Measurements from ENCODE around the gene LSM14B. TPM values are rescaled to one million over a fixed set of nuclear protein-coding genes. Genes with fewer than 3 reads are reported as not detected.

The LSM14B gene
- total RNA-seq, 1 experiment from 2014 or later, result 73.5 TPM

DNA sequence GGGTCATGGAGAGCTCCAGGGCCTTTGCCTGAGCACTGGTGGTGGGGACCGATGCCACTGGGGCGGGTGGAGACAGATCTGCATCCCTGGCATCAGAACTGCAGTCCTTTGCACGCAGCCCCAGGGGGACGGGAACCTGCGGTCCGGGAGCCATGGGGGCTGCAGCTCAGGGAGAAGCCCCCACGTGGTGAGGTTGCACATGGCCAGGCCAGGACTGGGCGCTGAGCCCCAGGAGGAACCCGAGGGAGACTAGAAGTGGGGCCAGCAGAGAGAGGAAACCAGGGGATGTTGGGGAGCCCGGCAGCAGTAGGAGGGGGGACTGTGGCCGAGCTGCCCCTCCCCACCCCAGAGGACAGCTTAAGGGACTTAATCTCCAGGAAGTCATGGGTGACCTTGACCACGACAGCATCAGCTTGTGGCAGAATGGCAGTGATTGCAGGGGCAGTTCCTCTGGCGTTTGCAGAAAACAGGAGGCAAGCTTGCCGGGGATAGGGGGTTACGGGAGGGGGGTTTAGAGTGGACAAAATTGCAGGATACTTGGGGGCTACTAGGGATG lies 18.0 kb upstream of the LSM14B start:
- CTCF ChIA-PET, result interaction anchor here (0.5 to 0.7 kb wide), 2 partner anchors 11 to 395 kb away, joined by 3 read pairs; no protein-coding TSS in a partner anchor
- no peak for DNase-seq (ENCODE audit: low spot score)

DNA sequence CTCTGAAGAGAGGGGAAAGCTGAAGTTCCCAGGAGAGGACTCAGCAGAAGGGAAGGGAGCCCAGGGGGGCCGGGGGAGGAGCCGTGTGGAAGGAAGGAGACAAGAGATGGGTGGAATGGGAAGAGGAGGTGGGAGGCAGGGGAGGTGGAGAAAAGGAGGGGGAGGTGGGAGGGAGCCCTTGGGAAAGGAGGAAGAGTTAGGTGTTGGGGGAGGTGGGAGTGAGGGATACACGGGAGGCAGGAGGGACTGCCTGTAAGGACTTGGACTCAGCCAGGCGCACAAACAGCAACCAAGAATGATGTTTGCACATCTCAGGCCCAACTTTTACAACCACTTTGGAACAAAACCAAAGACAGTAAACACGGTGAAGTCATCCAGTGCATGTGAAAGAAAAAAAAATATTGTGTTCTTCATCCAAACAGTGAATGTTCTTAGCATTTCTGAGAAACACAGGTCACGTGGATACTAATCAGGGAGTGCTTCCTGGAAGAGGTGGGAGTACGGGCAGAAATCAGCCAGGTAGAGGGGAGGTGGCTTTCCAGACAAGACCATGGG lies 17.4 kb upstream of the LSM14B start:
- Mint-ChIP-seq H3K36me3 (peaks cover 9% of the 10 kb centered on the region), H3K9me3 (peaks cover 37% of the 10 kb centered on the region), H3K27ac (no peak overlapping the region), H3K4me1 (peaks cover 10% of the 10 kb centered on the region), H3K4me3 (no peak overlapping the region), H3K27me3 (ENCODE audit: low read depth) (peaks cover 15% of the 10 kb centered on the region)
- no peak for DNase-seq (ENCODE audit: low spot score)
- TF ChIP-seq RELA (CRISPR knock-in tag; IDR thresholded peaks at IDR 0.05; ENCODE audit: borderline replicate concordance) (no peak), ZNF263 (CRISPR knock-in tag; IDR thresholded peaks at IDR 0.05; ENCODE audit: low read depth) (no peak), NR3C1 (CRISPR knock-in tag; conservative IDR thresholded peaks at IDR 0.05; ENCODE audit: low read depth) (no peak), ATF1 (CRISPR knock-in tag; IDR thresholded peaks at IDR 0.05) (no peak), ZNF396 (CRISPR knock-in tag; IDR thresholded peaks at IDR 0.05; ENCODE audit: borderline replicate concordance) (no peak), EMX1 (CRISPR knock-in tag; IDR thresholded peaks at IDR 0.05) (no peak), ZNF317 (CRISPR knock-in tag; IDR thresholded peaks at IDR 0.05; ENCODE audit: borderline replicate concordance, low read depth) (no peak), KAT7 (CRISPR knock-in tag; IDR thresholded peaks at IDR 0.05; ENCODE audit: borderline replicate concordance) (no peak), RORB (CRISPR knock-in tag; IDR thresholded peaks at IDR 0.05) (no peak)
- TF ChIP-seq, protein P1, sequence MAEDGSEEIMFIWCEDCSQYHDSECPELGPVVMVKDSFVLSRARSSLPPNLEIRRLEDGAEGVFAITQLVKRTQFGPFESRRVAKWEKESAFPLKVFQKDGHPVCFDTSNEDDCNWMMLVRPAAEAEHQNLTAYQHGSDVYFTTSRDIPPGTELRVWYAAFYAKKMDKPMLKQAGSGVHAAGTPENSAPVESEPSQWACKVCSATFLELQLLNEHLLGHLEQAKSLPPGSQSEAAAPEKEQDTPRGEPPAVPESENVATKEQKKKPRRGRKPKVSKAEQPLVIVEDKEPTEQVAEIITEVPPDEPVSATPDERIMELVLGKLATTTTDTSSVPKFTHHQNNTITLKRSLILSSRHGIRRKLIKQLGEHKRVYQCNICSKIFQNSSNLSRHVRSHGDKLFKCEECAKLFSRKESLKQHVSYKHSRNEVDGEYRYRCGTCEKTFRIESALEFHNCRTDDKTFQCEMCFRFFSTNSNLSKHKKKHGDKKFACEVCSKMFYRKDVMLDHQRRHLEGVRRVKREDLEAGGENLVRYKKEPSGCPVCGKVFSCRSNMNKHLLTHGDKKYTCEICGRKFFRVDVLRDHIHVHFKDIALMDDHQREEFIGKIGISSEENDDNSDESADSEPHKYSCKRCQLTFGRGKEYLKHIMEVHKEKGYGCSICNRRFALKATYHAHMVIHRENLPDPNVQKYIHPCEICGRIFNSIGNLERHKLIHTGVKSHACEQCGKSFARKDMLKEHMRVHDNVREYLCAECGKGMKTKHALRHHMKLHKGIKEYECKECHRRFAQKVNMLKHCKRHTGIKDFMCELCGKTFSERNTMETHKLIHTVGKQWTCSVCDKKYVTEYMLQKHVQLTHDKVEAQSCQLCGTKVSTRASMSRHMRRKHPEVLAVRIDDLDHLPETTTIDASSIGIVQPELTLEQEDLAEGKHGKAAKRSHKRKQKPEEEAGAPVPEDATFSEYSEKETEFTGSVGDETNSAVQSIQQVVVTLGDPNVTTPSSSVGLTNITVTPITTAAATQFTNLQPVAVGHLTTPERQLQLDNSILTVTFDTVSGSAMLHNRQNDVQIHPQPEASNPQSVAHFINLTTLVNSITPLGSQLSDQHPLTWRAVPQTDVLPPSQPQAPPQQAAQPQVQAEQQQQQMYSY (CRISPR knock-in tag; IDR thresholded peaks at IDR 0.05), result no peak
- no peak; the same call in 1 of the 2 replicates for ATAC-seq
- CTCF ChIA-PET, result interaction anchor here (0.7 kb wide), 1 partner anchor 12 kb away, joined by 3 read pairs; no protein-coding TSS in a partner anchor
- POLR2A ChIA-PET, result interaction anchor here (0.9 kb wide), 1 partner anchor 39 kb away, joined by 3 read pairs; no protein-coding TSS in a partner anchor

More for the DNA sequence above, 18.0 kb upstream of the LSM14B start:
- TF ChIP-seq ZNF423 (CRISPR knock-in tag; IDR thresholded peaks at IDR 0.05), result no peak
- TF ChIP-seq KAT7 (CRISPR knock-in tag; IDR thresholded peaks at IDR 0.05; ENCODE audit: borderline replicate concordance), result no peak
- TF ChIP-seq RORB (CRISPR knock-in tag; IDR thresholded peaks at IDR 0.05), result no peak
- TF ChIP-seq NR1H2 (CRISPR knock-in tag; IDR thresholded peaks at IDR 0.05), result no peak
- TF ChIP-seq, protein P2, sequence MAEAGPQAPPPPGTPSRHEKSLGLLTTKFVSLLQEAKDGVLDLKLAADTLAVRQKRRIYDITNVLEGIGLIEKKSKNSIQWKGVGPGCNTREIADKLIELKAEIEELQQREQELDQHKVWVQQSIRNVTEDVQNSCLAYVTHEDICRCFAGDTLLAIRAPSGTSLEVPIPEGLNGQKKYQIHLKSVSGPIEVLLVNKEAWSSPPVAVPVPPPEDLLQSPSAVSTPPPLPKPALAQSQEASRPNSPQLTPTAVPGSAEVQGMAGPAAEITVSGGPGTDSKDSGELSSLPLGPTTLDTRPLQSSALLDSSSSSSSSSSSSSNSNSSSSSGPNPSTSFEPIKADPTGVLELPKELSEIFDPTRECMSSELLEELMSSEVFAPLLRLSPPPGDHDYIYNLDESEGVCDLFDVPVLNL (CRISPR knock-in tag; IDR thresholded peaks at IDR 0.05; ENCODE audit: borderline replicate concordance, low read depth), result no peak
- TF ChIP-seq GRHL2 (CRISPR knock-in tag; IDR thresholded peaks at IDR 0.05; ENCODE audit: insufficient replicate concordance, severe bottlenecking), result no peak
- TF ChIP-seq, protein P3, sequence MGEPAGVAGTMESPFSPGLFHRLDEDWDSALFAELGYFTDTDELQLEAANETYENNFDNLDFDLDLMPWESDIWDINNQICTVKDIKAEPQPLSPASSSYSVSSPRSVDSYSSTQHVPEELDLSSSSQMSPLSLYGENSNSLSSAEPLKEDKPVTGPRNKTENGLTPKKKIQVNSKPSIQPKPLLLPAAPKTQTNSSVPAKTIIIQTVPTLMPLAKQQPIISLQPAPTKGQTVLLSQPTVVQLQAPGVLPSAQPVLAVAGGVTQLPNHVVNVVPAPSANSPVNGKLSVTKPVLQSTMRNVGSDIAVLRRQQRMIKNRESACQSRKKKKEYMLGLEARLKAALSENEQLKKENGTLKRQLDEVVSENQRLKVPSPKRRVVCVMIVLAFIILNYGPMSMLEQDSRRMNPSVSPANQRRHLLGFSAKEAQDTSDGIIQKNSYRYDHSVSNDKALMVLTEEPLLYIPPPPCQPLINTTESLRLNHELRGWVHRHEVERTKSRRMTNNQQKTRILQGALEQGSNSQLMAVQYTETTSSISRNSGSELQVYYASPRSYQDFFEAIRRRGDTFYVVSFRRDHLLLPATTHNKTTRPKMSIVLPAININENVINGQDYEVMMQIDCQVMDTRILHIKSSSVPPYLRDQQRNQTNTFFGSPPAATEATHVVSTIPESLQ (CRISPR knock-in tag; IDR thresholded peaks at IDR 0.05), result no peak
- no peak for TF ChIP-seq NFYB (CRISPR knock-in tag; conservative IDR thresholded peaks at IDR 0.05; ENCODE audit: low read depth)
- no peak for TF ChIP-seq IRF2 (CRISPR knock-in tag; IDR thresholded peaks at IDR 0.05; ENCODE audit: borderline replicate concordance, low read depth)
- no peak for TF ChIP-seq ZNF396 (CRISPR knock-in tag; IDR thresholded peaks at IDR 0.05; ENCODE audit: borderline replicate concordance)
- no peak for TF ChIP-seq SMAD4 (CRISPR knock-in tag; IDR thresholded peaks at IDR 0.05)
- Mint-ChIP-seq H3K27ac (no peak overlapping the region), H3K4me1 (peaks cover 10% of the 10 kb centered on the region), H3K27me3 (ENCODE audit: low read depth) (peaks cover 12% of the 10 kb centered on the region), H3K36me3 (peaks cover 6% of the 10 kb centered on the region), H3K9me3 (peaks cover 34% of the 10 kb centered on the region), H3K4me3 (no peak overlapping the region)
- POLR2A ChIA-PET, result interaction anchor here (0.9 kb wide), 1 partner anchor 38 kb away, joined by 3 read pairs; no protein-coding TSS in a partner anchor
- ATAC-seq, result no peak
